GM21381 (cell line): ENCODE data around the gene TDRD6.

ENCODE experiments used
- ATAC-seq: cut with Tn5 transposase; IDR thresholded peaks from one replicate; pipeline ENCODE4 v1.9.1; 2021; ENCODE audit warnings: mild to moderate bottlenecking, moderate library complexity; ENCODE audit not compliant: unreplicated experiment

The TDRD6 gene

DNA sequence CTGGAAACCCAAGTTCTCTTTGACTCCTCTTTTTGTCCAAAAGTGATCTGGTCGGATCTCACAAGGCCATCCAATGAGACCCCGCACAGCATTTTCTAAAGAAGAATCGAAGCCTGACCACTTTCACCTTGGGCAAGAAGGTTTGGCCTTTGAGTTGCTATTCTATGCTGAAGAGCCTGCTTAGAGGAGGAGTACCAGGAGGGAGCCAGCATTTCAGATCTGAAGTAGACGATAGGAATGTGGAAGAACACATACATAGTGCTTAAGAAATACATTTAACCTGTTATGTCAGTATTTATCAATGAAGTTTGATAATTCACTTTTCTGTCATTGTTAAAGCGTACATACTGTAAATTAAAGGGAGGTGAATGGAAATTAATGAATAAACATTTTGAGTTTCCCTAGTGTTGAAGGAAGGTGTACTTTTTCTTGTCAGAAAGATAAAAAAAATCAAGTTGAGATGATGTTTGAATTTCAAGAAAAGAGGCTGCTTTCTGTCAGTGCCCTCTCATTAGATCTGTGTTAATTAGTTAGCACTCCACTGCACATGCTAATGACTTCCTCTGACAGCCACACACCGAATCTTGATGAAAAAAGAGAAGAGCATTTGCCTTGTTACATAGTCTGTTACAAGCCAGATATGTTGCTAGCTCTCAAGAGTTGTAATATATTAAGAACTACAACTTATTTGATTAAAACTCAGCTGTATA lies 10.9 kb upstream of the TDRD6 start:
- ATAC-seq = no peak

DNA sequence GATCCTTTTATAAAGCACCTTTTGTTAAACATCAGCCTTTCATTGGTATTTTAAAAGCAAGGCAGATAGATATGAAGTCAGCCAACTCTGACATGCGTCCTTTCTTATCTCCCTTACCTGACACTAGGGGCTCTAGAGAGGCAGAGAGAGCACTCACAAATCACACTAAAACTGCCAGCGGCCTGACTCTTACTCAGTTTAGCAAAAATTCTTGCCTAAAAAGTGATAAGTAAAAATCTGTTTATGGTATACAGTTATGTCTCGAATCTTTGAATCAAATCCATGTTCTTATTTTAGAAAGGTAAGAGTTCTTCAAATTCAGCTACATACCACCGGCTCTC lies 10.4 kb upstream of the TDRD6 start:
- ATAC-seq = no peak

DNA sequence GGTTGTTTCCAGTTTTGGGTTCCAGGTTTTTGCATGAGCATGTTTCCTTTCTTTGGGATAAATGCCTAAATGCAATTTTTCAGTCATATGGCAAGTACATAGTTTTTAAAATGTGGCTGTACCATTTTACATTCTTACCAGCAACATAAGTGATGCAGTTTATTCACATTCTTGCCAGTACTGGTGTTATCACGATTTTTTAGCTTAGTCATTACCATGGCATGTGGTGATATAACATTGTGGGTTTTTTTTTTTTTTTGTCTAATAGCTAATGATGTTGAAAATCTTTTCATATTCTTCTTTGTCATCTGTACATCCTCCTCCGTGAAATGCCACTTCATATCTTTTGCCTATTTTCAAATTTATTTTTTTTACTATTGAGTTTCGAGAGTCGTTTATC lies 2.9 kb upstream of the TDRD6 start:
- no peak for ATAC-seq

DNA sequence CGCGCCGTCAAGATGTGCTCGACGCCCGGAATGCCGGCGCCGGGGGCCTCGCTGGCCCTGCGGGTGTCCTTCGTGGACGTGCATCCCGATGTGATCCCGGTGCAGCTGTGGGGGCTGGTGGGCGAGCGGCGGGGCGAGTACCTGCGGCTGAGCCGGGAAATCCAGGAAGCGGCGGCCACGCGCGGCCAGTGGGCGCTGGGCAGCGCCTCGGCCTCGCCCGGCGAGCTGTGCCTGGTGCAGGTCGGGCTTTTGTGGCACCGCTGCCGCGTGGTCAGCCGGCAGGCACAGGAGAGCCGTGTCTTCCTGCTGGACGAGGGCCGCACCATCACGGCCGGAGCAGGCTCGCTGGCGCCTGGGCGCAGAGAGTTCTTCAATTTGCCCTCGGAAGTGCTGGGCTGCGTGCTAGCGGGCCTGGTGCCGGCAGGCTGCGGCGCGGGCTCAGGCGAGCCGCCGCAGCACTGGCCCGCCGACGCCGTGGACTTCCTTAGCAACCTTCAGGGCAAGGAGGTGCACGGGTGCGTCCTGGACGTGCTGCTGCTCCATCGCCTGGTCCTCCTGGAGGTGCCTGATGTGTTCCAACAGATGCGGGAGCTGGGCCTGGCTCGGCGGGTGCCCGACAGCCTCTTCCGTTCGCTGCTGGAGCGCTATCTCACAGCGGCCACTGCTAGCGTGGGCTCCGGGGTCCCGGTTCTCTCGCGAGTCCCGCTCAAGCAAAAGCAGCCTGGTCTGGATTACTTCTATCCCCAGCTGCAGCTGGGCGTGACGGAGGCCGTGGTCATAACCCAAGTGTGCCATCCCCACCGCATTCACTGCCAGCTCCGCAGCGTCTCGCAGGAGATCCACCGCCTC lies 656 bp downstream of the TDRD6 start:
- no peak for ATAC-seq

DNA sequence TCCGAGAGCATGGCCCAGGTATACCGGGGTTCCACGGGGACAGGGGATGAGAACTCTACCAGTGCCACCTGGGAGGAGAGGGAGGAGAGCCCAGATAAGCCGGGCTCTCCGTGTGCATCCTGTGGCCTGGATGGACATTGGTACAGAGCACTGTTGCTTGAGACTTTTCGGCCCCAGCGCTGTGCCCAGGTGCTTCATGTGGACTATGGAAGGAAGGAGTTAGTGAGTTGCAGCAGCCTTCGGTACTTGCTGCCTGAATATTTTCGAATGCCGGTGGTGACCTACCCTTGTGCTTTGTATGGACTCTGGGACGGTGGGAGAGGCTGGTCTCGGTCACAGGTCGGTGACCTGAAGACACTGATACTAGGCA lies 1.3 kb downstream of the TDRD6 start:
- no peak for ATAC-seq

DNA sequence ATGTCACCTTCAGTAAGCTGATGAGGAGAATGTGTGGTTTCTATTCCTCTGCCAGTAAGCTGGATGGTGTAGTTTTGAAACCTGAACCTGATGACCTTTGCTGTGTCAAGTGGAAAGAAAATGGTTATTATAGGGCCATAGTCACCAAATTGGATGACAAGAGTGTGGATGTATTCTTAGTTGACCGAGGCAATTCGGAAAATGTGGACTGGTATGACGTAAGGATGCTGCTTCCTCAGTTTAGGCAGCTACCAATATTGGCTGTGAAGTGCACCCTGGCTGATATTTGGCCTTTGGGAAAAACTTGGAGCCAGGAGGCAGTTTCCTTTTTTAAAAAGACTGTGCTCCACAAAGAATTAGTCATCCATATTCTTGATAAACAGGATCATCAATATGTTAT lies 2.0 kb downstream of the TDRD6 start:
- ATAC-seq = no peak

DNA sequence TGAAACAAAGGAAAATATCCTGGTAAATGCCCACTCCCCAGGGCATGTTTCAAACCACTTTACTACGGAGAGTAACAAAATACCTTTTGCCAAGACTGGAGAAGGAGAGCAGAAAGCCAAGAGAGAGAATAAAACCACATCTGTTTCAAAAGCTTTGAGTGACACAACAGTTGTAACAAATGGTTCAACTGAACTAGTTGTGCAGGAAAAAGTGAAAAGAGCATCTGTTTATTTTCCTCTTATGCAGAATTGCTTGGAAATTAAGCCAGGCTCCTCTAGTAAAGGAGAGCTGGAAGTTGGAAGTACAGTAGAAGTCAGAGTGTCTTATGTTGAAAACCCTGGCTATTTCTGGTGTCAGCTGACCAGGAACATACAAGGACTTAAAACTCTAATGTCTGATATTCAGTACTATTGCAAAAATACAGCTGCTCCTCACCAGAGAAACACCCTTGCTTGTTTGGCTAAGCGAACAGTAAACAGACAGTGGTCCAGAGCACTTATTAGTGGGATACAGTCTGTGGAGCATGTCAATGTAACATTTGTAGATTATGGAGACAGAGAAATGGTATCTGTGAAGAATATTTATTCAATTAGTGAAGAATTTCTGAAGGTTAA lies 2.6 kb downstream of the TDRD6 start:
- no peak for ATAC-seq

DNA sequence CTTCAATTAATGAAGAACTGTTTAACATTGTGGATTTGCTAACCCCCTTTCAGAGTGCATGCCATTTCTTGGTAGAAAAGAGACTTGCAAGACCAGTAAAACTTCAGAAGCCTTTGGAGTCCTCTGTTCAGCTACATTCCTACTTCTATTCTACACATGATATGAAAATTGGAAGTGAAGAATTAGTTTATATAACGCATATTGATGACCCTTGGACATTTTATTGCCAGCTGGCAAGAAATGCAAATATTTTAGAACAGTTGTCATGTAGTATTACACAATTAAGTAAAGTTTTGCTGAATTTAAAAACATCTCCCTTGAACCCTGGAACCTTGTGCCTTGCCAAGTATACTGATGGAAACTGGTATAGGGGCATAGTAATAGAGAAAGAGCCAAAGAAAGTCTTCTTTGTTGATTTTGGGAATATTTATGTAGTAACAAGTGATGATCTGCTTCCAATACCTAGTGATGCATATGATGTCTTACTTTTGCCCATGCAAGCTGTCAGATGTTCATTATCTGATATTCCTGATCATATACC lies 3.3 kb downstream of the TDRD6 start:
- no peak for ATAC-seq

DNA sequence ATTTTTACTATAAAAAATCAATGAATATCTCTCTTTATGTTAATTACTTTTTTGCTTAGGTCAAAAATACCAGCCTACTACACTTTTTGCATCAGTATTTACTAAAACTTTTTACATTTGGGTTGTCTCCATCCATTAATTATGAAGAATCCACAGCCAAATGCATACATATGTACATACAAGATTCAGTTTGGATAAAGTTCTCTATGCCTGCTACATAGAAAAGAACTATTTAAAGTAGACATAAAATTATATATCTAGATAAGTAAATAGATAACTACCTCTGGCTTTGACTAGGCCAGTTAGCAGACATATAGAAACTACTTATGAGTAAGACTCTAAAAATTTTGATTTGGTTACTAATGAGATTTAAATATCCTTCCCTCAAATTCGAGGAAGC lies 12.3 kb downstream of the TDRD6 start:
- no peak for ATAC-seq

DNA sequence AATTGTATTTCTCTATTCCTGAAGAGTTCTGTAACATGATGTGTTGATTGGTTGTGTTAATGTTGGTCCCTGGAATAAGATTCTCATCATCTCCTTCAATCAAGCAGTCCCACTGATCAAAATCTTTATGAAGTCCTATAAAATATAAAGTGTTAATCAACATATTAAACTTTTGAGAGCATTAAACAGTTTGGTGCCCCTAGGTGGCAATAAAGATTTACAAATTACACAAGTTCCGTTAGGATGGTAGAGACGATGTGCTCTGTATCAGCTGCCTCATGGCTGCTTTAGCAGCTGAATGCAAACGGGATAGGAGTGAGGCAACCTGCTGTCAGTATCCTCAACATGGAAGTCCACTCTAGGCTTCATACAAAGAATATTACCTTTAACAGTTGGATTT lies 16.9 kb downstream of the TDRD6 start:
- ATAC-seq = no peak

DNA sequence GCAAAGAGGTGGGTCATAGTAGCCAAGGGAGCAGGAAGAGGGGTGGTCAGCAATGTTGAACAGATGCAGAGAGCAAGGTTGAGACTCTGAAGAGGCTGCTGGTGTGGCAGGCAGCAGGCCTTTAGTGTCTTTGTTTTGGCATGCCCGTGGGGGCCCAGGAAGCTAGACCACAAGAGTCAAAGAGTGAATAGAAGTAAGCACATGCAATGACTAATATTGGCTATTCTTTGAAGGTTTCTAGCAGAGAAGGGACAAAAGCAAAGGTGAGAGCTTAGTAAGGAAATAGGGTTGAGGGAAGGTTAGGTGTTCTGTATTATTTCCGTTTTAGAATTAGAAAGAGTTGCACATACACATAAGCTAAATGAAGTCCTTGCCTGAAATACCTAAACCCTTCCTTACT lies 18.8 kb downstream of the TDRD6 start:
- peak; percentile 61 for ATAC-seq

DNA sequence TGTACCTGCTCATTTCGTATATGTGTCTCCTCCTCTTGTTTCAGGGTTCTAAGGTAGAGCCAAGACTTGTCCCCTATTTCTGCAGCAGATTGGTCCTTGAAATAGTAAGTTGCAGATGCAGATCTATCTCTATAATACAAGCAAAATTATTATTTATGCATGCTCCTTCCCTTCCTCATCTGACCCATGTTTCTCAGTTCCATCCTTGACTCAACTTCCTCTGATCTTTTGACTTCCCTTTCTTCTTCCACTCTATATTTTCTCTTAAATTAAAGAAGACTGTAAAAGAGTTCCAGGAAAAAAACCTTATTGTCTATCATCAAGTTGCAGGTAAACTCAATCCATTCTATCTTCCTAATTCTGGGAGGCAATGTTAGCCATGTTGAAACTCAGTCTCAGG lies 23.8 kb downstream of the TDRD6 start:
- ATAC-seq = no peak

DNA sequence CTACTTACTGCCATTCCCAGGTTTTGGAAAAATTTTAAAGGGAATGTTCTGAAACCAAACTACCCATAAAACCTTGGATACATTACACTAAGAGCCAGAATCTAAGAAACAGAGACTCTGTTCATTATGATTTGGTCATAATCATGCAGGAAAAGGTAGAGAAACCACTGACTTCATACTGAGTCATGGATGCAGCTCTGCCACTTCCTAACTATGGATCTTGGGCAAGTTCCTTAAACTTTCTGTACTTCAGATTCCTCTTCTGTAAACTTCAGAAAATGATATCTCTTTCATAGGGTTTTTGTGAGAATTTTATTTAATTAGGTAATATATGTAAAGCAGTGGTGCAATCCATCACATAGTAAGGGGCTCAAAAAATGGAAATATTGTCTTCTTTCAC lies 27.5 kb downstream of the TDRD6 start:
- no peak for ATAC-seq

DNA sequence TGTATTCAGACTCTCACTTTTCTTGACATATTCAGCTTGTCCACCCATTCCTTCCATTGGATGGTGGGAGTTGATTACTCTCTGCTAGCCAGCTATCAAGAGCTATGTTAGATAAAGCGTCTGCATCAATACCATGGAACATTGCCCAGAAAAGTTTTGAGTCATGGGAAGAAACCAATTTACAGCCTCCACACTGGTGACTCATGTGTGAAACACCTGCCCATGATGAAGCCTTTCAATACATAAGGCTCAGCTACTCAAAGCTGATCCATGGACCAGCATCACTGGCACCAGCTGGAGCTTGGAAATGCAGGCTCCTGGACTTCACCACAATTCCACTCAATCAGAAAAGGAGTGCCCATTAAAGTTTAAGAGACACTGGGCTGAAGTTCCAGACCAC lies 31.4 kb downstream of the TDRD6 start:
- ATAC-seq = no peak

DNA sequence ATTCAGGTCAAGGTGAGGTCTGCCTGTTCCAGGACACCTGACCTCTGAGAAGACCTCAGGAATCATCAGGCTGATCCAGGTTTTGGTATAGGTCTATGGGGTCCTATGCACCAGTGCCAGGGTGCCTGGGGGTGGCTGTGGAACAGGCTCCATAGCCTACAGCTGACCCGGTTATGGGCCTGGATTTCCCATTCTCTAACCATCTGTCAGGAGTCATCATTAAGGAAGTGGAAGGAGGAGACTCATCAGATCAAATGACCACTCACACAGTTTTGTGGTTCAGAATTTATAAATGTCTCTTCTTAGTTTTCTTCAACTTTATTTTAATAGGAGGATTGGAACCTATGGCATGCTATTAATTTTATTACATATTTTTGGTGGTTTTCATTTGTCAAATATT lies 32.7 kb downstream of the TDRD6 start:
- no peak for ATAC-seq

DNA sequence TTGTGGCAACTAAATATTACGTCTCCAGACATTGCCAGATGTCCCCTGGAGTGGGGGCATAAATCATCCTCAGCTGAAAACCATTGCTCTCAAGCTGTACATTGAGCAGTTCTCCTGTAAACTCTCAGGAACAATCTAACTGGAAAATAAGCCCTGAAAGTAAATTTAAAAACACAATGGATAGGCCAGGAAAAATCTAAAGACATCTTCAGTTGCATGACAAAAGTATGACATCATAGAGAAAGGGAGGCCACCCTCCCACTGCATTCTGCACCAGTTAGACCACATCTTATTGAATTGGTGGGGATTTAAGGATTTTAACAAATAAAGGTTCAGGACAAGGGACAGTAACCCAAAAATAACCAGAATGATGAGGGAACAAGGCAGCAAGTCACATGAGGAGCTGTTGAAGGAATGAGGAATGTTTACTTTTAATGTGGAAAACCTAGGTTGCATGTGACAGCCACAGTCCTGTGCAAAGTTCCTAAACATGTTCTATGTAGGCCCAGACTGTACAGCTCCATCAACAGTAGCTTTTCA lies 42.2 kb downstream of the TDRD6 start:
- no peak for ATAC-seq

DNA sequence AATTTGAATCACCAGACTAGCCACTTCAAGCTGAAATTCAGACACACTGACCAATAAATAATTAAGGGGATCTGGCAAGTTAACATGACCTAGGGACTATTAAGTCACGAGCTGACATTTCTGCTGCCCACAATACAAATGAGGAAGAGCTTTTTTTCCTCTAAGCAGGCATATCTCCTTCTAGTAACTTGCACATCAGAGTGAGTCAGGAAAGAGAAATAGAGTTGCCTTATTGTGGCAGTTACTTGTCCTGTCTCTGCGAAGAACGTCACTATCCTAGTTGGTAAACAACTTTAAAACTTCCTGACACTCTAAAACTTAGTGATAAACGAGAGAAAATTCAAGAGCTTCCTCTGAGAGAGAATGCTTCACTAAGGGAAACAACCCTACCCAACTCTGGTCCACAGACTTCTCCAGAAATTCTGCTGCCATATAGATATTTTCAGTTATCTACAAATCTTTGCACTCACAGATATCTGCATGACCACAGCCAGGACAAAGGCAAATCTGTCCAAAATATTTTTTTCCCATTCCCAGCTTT lies 43.3 kb downstream of the TDRD6 start:
- ATAC-seq = no peak

DNA sequence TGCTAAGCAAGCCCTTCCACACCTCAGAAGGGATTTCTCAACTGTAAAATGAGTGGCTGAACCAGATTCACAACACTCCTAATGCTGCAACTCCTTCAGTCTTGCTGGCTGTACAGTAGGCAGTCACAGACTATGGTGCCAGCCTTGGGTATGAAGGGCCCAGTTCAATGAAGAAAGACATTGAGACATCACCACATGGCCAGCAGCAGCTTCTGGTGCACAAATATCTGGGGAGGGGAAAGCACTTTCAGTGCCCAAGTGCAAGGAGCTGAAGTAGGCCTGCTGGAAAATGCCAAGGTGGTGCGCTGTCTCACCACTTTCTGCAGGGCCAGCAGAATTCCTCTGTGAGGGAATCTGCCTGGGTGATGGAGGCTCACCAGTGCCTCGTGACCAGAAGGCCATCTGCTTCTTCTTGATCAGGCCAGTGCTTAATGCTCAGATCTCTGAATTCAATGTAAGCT lies 45.7 kb downstream of the TDRD6 start:
- no peak for ATAC-seq

DNA sequence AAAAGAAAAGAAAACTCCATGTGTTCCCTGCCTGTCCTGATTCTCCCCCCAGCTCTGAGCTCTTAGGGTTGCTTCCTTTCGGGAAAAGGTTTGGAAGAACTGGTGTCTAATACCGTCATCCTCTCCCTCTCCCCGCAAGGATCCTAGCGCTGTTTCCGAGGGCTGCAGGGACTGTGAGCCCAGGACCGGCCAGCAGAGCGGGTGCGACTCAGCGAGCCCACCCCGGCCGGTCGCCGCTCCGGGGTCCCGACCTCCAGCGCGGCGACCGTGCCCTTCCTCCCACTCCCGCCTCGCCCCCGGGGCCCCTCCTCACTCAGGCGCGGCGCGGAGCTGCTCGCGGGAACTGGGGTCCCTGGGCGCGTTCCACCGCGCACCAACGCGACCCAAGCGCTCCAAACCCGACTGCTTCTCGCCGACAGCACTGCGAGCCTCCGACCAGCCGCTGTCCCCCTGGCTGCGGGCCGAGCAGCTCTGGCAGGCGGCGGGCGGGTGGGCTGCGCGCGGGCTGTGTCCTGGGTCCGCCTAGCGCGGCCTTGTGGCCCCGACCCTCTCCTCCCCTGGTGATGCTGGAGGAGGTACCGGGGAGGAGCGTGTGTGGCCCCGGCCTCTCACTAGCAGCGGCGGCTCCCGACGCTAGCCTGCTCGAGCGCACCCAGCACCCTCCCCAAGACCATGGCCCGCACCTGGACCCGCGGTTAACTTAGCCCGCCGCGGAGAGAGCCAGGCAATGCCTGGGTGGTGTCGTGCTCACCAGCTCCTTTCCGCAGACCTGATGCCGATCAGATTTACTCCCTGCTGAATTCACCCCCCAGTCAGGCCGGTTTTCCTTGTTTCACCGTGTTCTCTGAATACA lies 47.4 kb downstream of the TDRD6 start, which contains the start of gene PLA2G7:
PLA2G7 (minus strand) TSS at position 509 of the 853 bp plus-strand sequence. CDS start 12,484 bp downstream, outside the sequence.
- ATAC-seq = no peak

DNA sequence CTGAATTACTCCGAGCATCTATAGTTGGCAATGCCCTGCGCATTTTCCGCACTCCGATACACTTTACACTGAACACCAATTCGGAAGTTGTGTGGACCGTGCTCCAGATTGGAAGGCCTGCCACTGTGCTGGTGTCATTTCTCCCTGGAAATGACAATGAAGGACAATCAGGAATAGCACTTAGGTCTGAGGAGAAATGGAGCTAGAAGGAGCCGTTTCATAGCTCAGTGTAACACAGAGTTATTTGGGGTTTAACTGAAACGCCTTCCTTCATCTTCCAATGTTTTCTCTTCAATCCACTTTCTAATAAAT lies 48.0 kb downstream of the TDRD6 start:
- no peak for ATAC-seq
